ENCODE data around the gene RAPGEF1. TPM values are rescaled to one million over a fixed set of nuclear protein-coding genes. Genes with fewer than 3 reads are reported as not detected.

Gene RAPGEF1
- total RNA-seq, 1 experiment from 2014 or later, result 55.6 TPM

DNA sequence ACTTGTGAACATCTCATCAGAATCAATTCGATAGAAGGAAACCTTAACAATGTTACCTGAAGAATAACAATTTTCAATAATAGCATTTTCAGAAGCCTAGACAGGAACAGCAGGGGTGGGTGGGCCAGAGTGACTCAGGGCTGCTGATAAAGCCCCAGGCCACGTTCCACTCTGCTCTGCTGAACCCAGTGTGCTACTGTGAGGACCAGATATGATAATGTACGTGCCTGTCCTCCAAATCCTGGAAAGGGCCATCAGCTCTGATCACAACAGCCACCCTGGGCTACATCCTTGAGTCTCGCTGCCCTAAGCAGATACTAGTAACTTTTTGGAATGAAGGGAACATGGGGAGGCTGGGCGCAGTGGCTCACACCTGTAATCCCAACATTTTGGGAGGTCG is 103.3 kb downstream of the RAPGEF1 start:
- Histone ChIP-seq H3K27ac (ENCODE audit: insufficient read length, low read depth, low read length) (no peak overlapping the region), H3K18ac (ENCODE audit: insufficient read length, low read depth, low read length) (no peak overlapping the region), H4K8ac (replicated peaks; ENCODE audit: insufficient read length, low read depth, low read length) (no peak overlapping the region), H4K20me1 (ENCODE audit: control insufficient read depth, insufficient read depth, insufficient read length) (no peaks in the 10 kb centered on the region), H3K79me1 (ENCODE audit: insufficient read depth, low read depth, low read length, poor library complexity, severe bottlenecking) (no peaks in the 10 kb centered on the region), H3K9ac (ENCODE audit: extremely low read depth, insufficient read length, low read length) (no peak overlapping the region), H3K23ac (ENCODE audit: insufficient read length, low read depth, low read length) (no peak overlapping the region), H2BK120ac (ENCODE audit: low read depth, low read length, poor library complexity, severe bottlenecking) (no peak overlapping the region), H3K4me1 (ENCODE audit: insufficient read depth, low read length) (peaks cover 3% of the 10 kb centered on the region; the same call in 1 of the 2 replicates), H3T11ph (ENCODE audit: low read length) (no peak overlapping the region), H3K27me3 (ENCODE audit: insufficient read depth, low read length) (no peaks in the 10 kb centered on the region), H2BK15ac (ENCODE audit: low read depth, low read length) (no peak overlapping the region), H2AK5ac (ENCODE audit: insufficient read length, low read length) (no peak overlapping the region), H3K14ac (ENCODE audit: insufficient read depth, low read length) (no peak overlapping the region), H3K79me2 (ENCODE audit: insufficient read depth, low read length) (no peaks in the 10 kb centered on the region), H3K4ac (ENCODE audit: low read depth, low read length) (no peak overlapping the region), H3K56ac (ENCODE audit: insufficient read length, low read depth, low read length) (no peak overlapping the region), H2BK5ac (ENCODE audit: insufficient read length, low read length) (no peak overlapping the region), H4K5ac (ENCODE audit: insufficient read length, low read depth, low read length) (no peak overlapping the region), H4K91ac (ENCODE audit: insufficient read length, low read depth, low read length) (no peak overlapping the region), H3K23me2 (ENCODE audit: insufficient read length, low read depth, low read length, poor library complexity, severe bottlenecking) (no peaks in the 10 kb centered on the region), H2BK12ac (ENCODE audit: insufficient read length, low read depth, low read length) (no peak overlapping the region), H2AFZ (ENCODE audit: low read length) (no peak overlapping the region), H3K9me3 (ENCODE audit: control insufficient read depth, low read depth, low read length) (no peaks in the 10 kb centered on the region), H3K4me2 (ENCODE audit: insufficient read depth, insufficient read length, low read length) (no peak overlapping the region), H2BK20ac (ENCODE audit: low read depth, low read length, poor library complexity, severe bottlenecking) (no peak overlapping the region)
- TF ChIP-seq CTCF (conservative IDR thresholded peaks at IDR 0.05), result no peak
- no CpG with 5 or more reads among the region's 6 CpGs for WGBS (ENCODE audit: extremely low coverage, insufficient read length, low lambda C conversion rate)
- Mint-ChIP-seq H3K9me3 (no peaks in the 10 kb centered on the region), H3K4me1 (peaks cover 27 to 36% of the 10 kb centered on the region in 2 experiments), H3K36me3 (ENCODE audit: insufficient read depth in 1 of 3, low read depth in 3 of 3) (peaks cover 6 to 19% (median 10%) of the 10 kb centered on the region in 3 experiments), H3K27me3 (ENCODE audit: low read depth) (no peaks in the 10 kb centered on the region), H3K27ac (no peak overlapping the region), H3K4me3 (no peak overlapping the region)
- DNase-seq, result no peak

Data from H9 (cell line).